Urinary bladder (tissue), 4 donors: Measurements from ENCODE around the gene TSHZ1. TPM values are rescaled to one million over a fixed set of nuclear protein-coding genes. Genes with fewer than 3 reads are reported as not detected.
"Not testable (repeated sequence)": the region's sequence is repeated elsewhere in the genome, so short reads cannot be mapped to it uniquely, and the experiment has no call there.

Experiments
- DNase-seq: peaks from one replicate; pipeline ENCODE4 v3.0.0-alpha.2; 2015; ENCODE audit errors: extremely low spot score
- H3K27ac ChIP-seq: one replicate; pipeline ENCODE4 v1.5.1; 2013; ENCODE audit warnings: low read depth, mild to moderate bottlenecking, moderate library complexity
- H3K36me3 ChIP-seq: one replicate; pipeline ENCODE4 v1.6.1; 2013; ENCODE audit warnings: mild to moderate bottlenecking, moderate library complexity; ENCODE audit not compliant: insufficient read depth
- H3K4me1 ChIP-seq: one replicate; pipeline ENCODE4 v1.6.1; 2013; ENCODE audit warnings: mild to moderate bottlenecking, moderate library complexity; ENCODE audit not compliant: insufficient read depth
- H3K4me3 ChIP-seq: one replicate; pipeline ENCODE4 v1.5.1; 2013; ENCODE audit warnings: low read depth, low read length
- WGBS: extraction: QIAGEN DNeasy Blood & Tissue Kit; methylation state at CpG from one replicate; pipeline ENCODE4 v1.1.7; 2013; 5-methylcytosine and 5-hydroxymethylcytosine counted together
- polyA plus RNA-seq: library from polyadenylated mRNA; stranded (reverse); fragments of 200-250 nt; gene quantifications from one replicate; pipeline ENCODE4 v1.2.3, GENCODE V29; 2013
- total RNA-seq: library from RNA; depleted of rRNA; stranded (reverse); fragments of >200 nt; gene quantifications from one replicate; pipeline ENCODE4 v1.2.3, GENCODE V29; 2014
- donor health status: healthy with polysubstance abuse.
- donor health status: healthy.

TSHZ1 gene
- total and polyA plus RNA-seq, 2 donors, result 10.3 to 22.5 TPM

DNA sequence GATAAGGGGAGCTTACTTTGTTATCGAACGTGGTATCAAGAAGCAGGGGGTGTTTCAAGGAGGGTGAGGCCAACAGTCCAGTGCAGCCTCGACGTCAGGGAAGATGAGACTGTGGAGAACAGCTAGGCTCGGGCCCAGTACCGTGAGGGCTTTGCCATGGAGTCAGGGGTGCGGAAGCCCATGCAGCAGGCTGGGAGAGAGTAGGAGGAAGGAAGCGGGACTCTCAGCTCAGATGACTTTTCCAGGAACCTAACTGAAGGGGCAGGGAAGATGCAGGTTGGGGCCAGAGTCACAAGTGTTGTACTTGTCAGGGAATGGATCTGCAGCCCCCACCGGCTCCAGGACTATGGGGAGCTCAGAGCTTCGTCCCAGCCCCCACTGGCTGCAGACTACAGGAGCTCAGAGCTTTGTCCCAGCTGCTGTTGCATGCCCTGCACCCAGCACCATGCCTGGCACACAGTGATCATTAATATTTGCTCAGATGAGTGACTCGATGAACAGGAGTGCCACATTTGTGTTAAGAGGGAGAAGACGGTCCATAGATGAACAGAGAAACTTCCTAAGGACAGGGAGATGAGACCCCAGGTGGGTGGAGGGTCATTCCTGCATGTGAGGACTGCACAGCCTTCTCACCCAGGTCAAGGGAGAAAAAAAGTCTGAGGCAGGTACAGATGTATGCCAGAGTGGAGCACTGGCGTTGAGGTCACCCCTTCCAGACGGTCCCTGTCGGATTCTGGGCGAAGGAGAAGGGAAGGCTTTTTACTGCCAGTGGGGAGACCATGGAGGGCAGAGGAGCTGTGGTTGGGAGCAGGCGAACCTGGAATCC, 38.1 kb upstream of the TSHZ1 start:
- 88% methylated on average over 17 of the region's 17 CpGs for WGBS
- DNase-seq, result no peak
- H3K36me3 ChIP-seq, result no peaks in the 10 kb centered on the region
- H3K4me1 ChIP-seq, result no peaks in the 10 kb centered on the region
- no peak overlapping the region for H3K27ac ChIP-seq
- H3K4me3 ChIP-seq, result no peak overlapping the region

- no peak for DNase-seq
- Histone ChIP-seq H3K4me3 (no peak overlapping the region), H3K4me1 (no peaks in the 10 kb centered on the region), H3K27ac (no peak overlapping the region), H3K36me3 (no peaks in the 10 kb centered on the region)
- 64% methylated on average over 5 of the region's 5 CpGs for WGBS
These were observed 37.5 kb upstream of the TSHZ1 start for GRCh38 chr18:75173125-75173432.

- Histone ChIP-seq H3K4me3 (no peak overlapping the region), H3K4me1 (no peaks in the 10 kb centered on the region), H3K27ac (no peak overlapping the region), H3K36me3 (no peaks in the 10 kb centered on the region)
- 83% methylated on average over 4 of the region's 4 CpGs for WGBS
- DNase-seq, result no peak
These were observed 36.9 kb upstream of the TSHZ1 start for GRCh38 chr18:75173738-75174137.

- Histone ChIP-seq H3K27ac (no peak overlapping the region), H3K4me3 (no peak overlapping the region), H3K36me3 (no peaks in the 10 kb centered on the region), H3K4me1 (no peaks in the 10 kb centered on the region)
- DNase-seq, result no peak
- 85% methylated on average over 8 of the region's 8 CpGs for WGBS
These were observed 33.7 kb upstream of the TSHZ1 start for GRCh38 chr18:75176849-75177248.

- no peaks in the 10 kb centered on the region for H3K4me1 ChIP-seq
- WGBS, result 90% methylated on average over 11 of the region's 11 CpGs
These were observed 32.2 kb upstream of the TSHZ1 start for GRCh38 chr18:75178376-75178775.

GRCh38 chr18:75179819-75180600, 30.6 kb upstream of the TSHZ1 start:
- Histone ChIP-seq H3K4me1 (peaks cover 2% of the 10 kb centered on the region), H3K27ac (no peak overlapping the region)
- WGBS, result 87% methylated on average over 13 of the region's 13 CpGs

More at GRCh38 chr18:75178376-75178775, 32.2 kb upstream of the TSHZ1 start:
- H3K27ac ChIP-seq, result no peak overlapping the region
- no peak overlapping the region for H3K4me3 ChIP-seq
- no peak for DNase-seq
- no peaks in the 10 kb centered on the region for H3K36me3 ChIP-seq

GRCh38 chr18:75183524-75183923, 27.1 kb upstream of the TSHZ1 start:
- peaks cover 2% of the 10 kb centered on the region for H3K4me1 ChIP-seq
- no peak overlapping the region for H3K4me3 ChIP-seq
- DNase-seq, result no peak
- no peak overlapping the region for H3K27ac ChIP-seq
- WGBS, result 92% methylated on average over 5 of the region's 5 CpGs
- H3K36me3 ChIP-seq, result no peaks in the 10 kb centered on the region

More at GRCh38 chr18:75179819-75180600, 30.6 kb upstream of the TSHZ1 start:
- Histone ChIP-seq H3K4me3 (no peak overlapping the region), H3K36me3 (no peaks in the 10 kb centered on the region)
- no peak for DNase-seq

- H3K27ac ChIP-seq, result no peak overlapping the region
- H3K4me3 ChIP-seq, result no peak overlapping the region
- 92% methylated on average over 14 of the region's 14 CpGs for WGBS
- DNase-seq, result no peak
- H3K4me1 ChIP-seq, result peaks cover 2% of the 10 kb centered on the region
- no peaks in the 10 kb centered on the region for H3K36me3 ChIP-seq
These were observed 26.6 kb upstream of the TSHZ1 start for GRCh38 chr18:75183973-75184493.

GRCh38 chr18:75185460-75185859, 25.1 kb upstream of the TSHZ1 start:
- Histone ChIP-seq H3K4me1 (peaks cover 2% of the 10 kb centered on the region), H3K27ac (no peak overlapping the region), H3K4me3 (no peak overlapping the region), H3K36me3 (no peaks in the 10 kb centered on the region)
- DNase-seq, result no peak
- 81% methylated on average over 3 of the region's 3 CpGs for WGBS

DNA sequence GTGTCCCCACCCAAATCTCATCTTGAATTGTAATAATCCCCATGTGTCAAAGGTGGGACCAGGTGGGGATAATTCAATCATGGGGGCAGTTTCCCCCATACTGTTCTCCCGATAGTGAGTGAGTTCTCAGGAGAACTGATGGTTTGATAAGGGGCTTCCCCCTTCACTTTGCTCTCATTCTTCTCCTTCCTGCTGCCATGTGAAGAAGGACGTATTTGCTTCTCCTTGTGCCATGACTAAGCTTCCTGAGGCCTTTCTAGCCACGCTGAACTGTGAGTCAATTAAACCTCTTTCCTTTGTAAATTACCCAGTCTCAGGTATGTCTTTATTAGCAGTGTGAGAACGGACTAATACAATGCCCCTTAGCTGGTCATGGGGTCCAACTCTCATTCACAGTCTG, 22.9 kb upstream of the TSHZ1 start:
- H3K4me3 ChIP-seq, H3K36me3 ChIP-seq, DNase-seq, H3K27ac ChIP-seq, H3K4me1 ChIP-seq: not testable (repeated sequence)
- 80% methylated on average over 4 of the region's 4 CpGs for WGBS

GRCh38 chr18:75189696-75190095, 20.9 kb upstream of the TSHZ1 start:
- H3K27ac ChIP-seq, result no peak overlapping the region
- no peaks in the 10 kb centered on the region for H3K4me1 ChIP-seq
- no peak overlapping the region for H3K4me3 ChIP-seq
- WGBS, result 96% methylated on average over 6 of the region's 6 CpGs
- no peak for DNase-seq
- H3K36me3 ChIP-seq, result no peaks in the 10 kb centered on the region

DNA sequence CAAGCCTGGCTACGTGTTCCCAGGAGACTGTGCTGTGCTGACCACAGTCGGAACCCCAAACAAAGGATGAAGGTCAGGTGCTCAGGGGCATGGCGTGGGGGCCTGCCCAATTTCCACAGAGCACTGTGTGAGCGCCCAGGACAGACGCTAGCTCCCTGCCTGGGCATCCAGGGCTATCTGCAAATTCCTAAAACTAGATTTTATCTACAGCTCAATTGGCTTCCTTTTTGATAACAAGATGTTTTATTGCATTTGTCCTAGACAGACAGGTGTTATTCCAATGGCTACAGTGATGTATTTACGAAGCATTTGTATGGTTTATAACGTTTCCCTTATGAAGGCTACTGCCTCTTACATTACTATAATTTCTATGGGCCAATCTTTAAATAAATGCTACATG, 17.7 kb upstream of the TSHZ1 start:
- Histone ChIP-seq H3K4me3 (no peak overlapping the region), H3K27ac (no peak overlapping the region), H3K36me3 (no peaks in the 10 kb centered on the region), H3K4me1 (no peaks in the 10 kb centered on the region)
- 70% methylated on average over 7 of the region's 7 CpGs for WGBS
- no peak for DNase-seq

- Histone ChIP-seq H3K4me1 (no peaks in the 10 kb centered on the region), H3K27ac (no peak overlapping the region), H3K36me3 (no peaks in the 10 kb centered on the region), H3K4me3 (no peak overlapping the region)
- no peak for DNase-seq
- 15% methylated on average over 3 of the region's 3 CpGs for WGBS
These were observed 12.6 kb upstream of the TSHZ1 start for GRCh38 chr18:75198036-75198435.

GRCh38 chr18:75199327-75199726, 11.3 kb upstream of the TSHZ1 start:
- DNase-seq, result no peak
- no peaks in the 10 kb centered on the region for H3K4me1 ChIP-seq
- 73% methylated on average over 4 of the region's 4 CpGs for WGBS
- no peak overlapping the region for H3K4me3 ChIP-seq
- H3K27ac ChIP-seq, result no peak overlapping the region
- no peaks in the 10 kb centered on the region for H3K36me3 ChIP-seq
